Lower lobe of right lung (tissue), 2 donors: Measurements from ENCODE around the gene SAGE1. TPM values are rescaled to one million over a fixed set of nuclear protein-coding genes. Genes with fewer than 3 reads are reported as not detected.

Experiments
- ATAC-seq, 2 donors: fragments of 200-7000 bp; cut with Tn5 transposase; one replicate each; pipeline ENCODE4 v1.9.1; 2020 to 2022; ENCODE audit warnings: mild to moderate bottlenecking in 2 of 2, moderate library complexity in 2 of 2
- DNase-seq: peaks from one replicate; pipeline ENCODE4 v3.0.0-alpha.2; 2020
- H3K27ac ChIP-seq: fragments of 200-600 bp; one replicate; pipeline ENCODE4 v1.8.0; 2022
- H3K27me3 ChIP-seq: fragments of 200-600 bp; one replicate; pipeline ENCODE4 v1.8.0; 2022; ENCODE audit warnings: low read depth
- H3K36me3 ChIP-seq: fragments of 200-600 bp; one replicate; pipeline ENCODE4 v1.8.0; 2022; ENCODE audit warnings: mild to moderate bottlenecking
- H3K4me1 ChIP-seq: fragments of 200-600 bp; one replicate; pipeline ENCODE4 v1.8.0; 2022
- H3K4me3 ChIP-seq: fragments of 200-600 bp; one replicate; pipeline ENCODE4 v1.8.0; 2022; ENCODE audit warnings: mild to moderate bottlenecking
- H3K9me3 ChIP-seq: fragments of 200-600 bp; one replicate; pipeline ENCODE4 v1.8.0; 2022
- CTCF ChIP-seq: fragments of 200-600 bp; IDR thresholded peaks from one replicate; pipeline ENCODE4 v1.8.0; 2022; ENCODE audit warnings: antibody characterized with exemption, mild to moderate bottlenecking
- intact Hi-C: fragments of 100-400 bp; cut with DNase I; formaldehyde crosslinking; loops from one replicate; pipeline ENCODE4 v1.11.0; 2022
- total RNA-seq: library from RNA; stranded (reverse); fragmentation: NEBNext Ultra II Directional; extraction: Animal tissue kit (Norgen Biotek cat#: 25700); gene quantifications from one replicate; pipeline ENCODE4 v1.2.1, GENCODE V29; 2021
- donor health status: DM: no; HTN: yes; CAD: no; lungs with severe emphysema.

The SAGE1 gene
- total RNA-seq, 1 donor from 2014 or later, result not detected

GRCh38 chrX:135931644-135932487 lies 38.4 kb downstream of the SAGE1 start:
- intact Hi-C loops, result no loop called here
- TF ChIP-seq CTCF, result peak; percentile 62
- DNase-seq (peak; percentile 44), ATAC-seq (peak; percentile 55 to 75)
- Histone ChIP-seq H3K27me3 (no peaks in the 10 kb centered on the region), H3K9me3 (no peaks in the 10 kb centered on the region), H3K4me1 (no peaks in the 10 kb centered on the region), H3K4me3 (no peak overlapping the region), H3K36me3 (no peaks in the 10 kb centered on the region), H3K27ac (no peak overlapping the region)

- H3K27ac ChIP-seq, result no peak overlapping the region
- intact Hi-C loops, result no loop called here
- no peak for TF ChIP-seq CTCF
- no peaks in the 10 kb centered on the region for H3K27me3 ChIP-seq
- no peak for DNase-seq
- H3K9me3 ChIP-seq, result no peaks in the 10 kb centered on the region
- ATAC-seq, result no peak
- no peaks in the 10 kb centered on the region for H3K4me1 ChIP-seq
- H3K36me3 ChIP-seq, result no peaks in the 10 kb centered on the region
- H3K4me3 ChIP-seq, result no peak overlapping the region
Observed at GRCh38 chrX:135944486-135944885, 51.0 kb downstream of the SAGE1 start.

- no peak for TF ChIP-seq CTCF
- ATAC-seq, result no peak
- H3K27ac ChIP-seq, result no peak overlapping the region
- H3K4me3 ChIP-seq, result no peak overlapping the region
- no peaks in the 10 kb centered on the region for H3K9me3 ChIP-seq
- no peaks in the 10 kb centered on the region for H3K4me1 ChIP-seq
- H3K36me3 ChIP-seq, result no peaks in the 10 kb centered on the region
- intact Hi-C loops, result no loop called here
- no peaks in the 10 kb centered on the region for H3K27me3 ChIP-seq
- no peak for DNase-seq
Observed at GRCh38 chrX:135951291-135951690, 57.8 kb downstream of the SAGE1 start.

Other genes with a start within 250 kb of the SAGE1 start
- not detected for gene CT45A1, start 180.1 kb upstream of the SAGE1 start, total RNA-seq
- not detected for gene CT45A3, start 125.5 kb upstream of the SAGE1 start, total RNA-seq
- not detected for gene CT45A5, start 108.2 kb upstream of the SAGE1 start, total RNA-seq
- not detected for gene CT45A6, start 90.9 kb upstream of the SAGE1 start, total RNA-seq
- gene CT45A2, start 73.7 kb upstream of the SAGE1 start, total RNA-seq, result not detected
- gene CT45A7, start 56.4 kb upstream of the SAGE1 start, total RNA-seq, result not detected
- gene CT45A8, start 39.2 kb upstream of the SAGE1 start, total RNA-seq, result not detected
- not detected for gene CT45A9, start 21.9 kb upstream of the SAGE1 start, total RNA-seq
- gene CT45A10, start 272 bp upstream of the SAGE1 start, total RNA-seq, result not detected
- gene MMGT1, start 80.3 kb downstream of the SAGE1 start, total RNA-seq, result 28.7 TPM
- gene SLC9A6, start 91.7 kb downstream of the SAGE1 start, total RNA-seq, result 18.0 TPM